ENCODE data around the gene TRIM27.
"Not testable (repeated sequence)": the region's sequence is repeated elsewhere in the genome, so short reads cannot be mapped to it uniquely, and the experiment has no call there.

Gene TRIM27

GRCh38 chr6:28880894-28881780 lies 42.6 kb downstream of the TRIM27 start:
- no peaks in the 10 kb centered on the region for H3K36me3 ChIP-seq (ENCODE audit: control insufficient read depth in 5 of 5, insufficient read depth in 5 of 5, low read length in 5 of 5)
- peaks cover 0 to 15% (median 9%) of the 10 kb centered on the region in 5 donors for H3K4me1 ChIP-seq (ENCODE audit: control insufficient read depth in 5 of 5, insufficient read depth in 5 of 5, low read length in 5 of 5)
- H3K9ac ChIP-seq (ENCODE audit: low read length in 5 of 5), result no peak overlapping the region
- H3K9me3 ChIP-seq (ENCODE audit: control insufficient read depth in 5 of 5, low read length in 5 of 5), result peaks cover 0 to 4% (median 0%) of the 10 kb centered on the region in 5 donors
- peak overlapping the region; percentile 57 to 90 (median 73) for H3K4me3 ChIP-seq (ENCODE audit: low read depth in 1 of 5, low read length in 5 of 5)
- no peak overlapping the region for H3K27ac ChIP-seq (ENCODE audit: low read depth, low read length)
- H3K27me3 ChIP-seq (ENCODE audit: control insufficient read depth in 5 of 5, insufficient read depth in 4 of 5, low read length in 5 of 5), result peaks cover 0 to 11% (median 4%) of the 10 kb centered on the region in 5 donors

GRCh38 chr6:28880519-28880893 lies 43.3 kb downstream of the TRIM27 start:
- H3K9me3 ChIP-seq (ENCODE audit: control insufficient read depth in 5 of 5, low read length in 5 of 5), result peaks cover 0 to 4% (median 0%) of the 10 kb centered on the region in 5 donors
- H3K4me3 ChIP-seq (ENCODE audit: low read depth in 1 of 5, low read length in 5 of 5), result peak overlapping the region; percentile 57 to 90 (median 73)

GRCh38 chr6:28876710-28877109 lies 47.1 kb downstream of the TRIM27 start:
- Histone ChIP-seq H3K4me3 (ENCODE audit: low read depth in 1 of 5, low read length in 5 of 5) (no peak overlapping the region), H3K9me3 (ENCODE audit: control insufficient read depth in 5 of 5, low read length in 5 of 5) (no peaks in the 10 kb centered on the region), H3K4me1 (ENCODE audit: control insufficient read depth in 5 of 5, insufficient read depth in 5 of 5, low read length in 5 of 5) (peaks cover 0 to 13% (median 9%) of the 10 kb centered on the region in 5 donors), H3K27me3 (ENCODE audit: control insufficient read depth in 5 of 5, insufficient read depth in 4 of 5, low read length in 5 of 5) (peaks cover 0 to 10% (median 6%) of the 10 kb centered on the region in 5 donors), H3K9ac (ENCODE audit: low read length in 5 of 5) (no peak overlapping the region), H3K27ac (ENCODE audit: low read depth, low read length) (no peak overlapping the region), H3K36me3 (ENCODE audit: control insufficient read depth in 5 of 5, insufficient read depth in 5 of 5, low read length in 5 of 5) (no peaks in the 10 kb centered on the region)

More at GRCh38 chr6:28880519-28880893, 43.3 kb downstream of the TRIM27 start:
- Histone ChIP-seq H3K27ac (ENCODE audit: low read depth, low read length) (no peak overlapping the region), H3K36me3 (ENCODE audit: control insufficient read depth in 5 of 5, insufficient read depth in 5 of 5, low read length in 5 of 5) (no peaks in the 10 kb centered on the region), H3K27me3 (ENCODE audit: control insufficient read depth in 5 of 5, insufficient read depth in 4 of 5, low read length in 5 of 5) (peaks cover 0 to 11% (median 6%) of the 10 kb centered on the region in 5 donors), H3K4me1 (ENCODE audit: control insufficient read depth in 5 of 5, insufficient read depth in 5 of 5, low read length in 5 of 5) (peaks cover 0 to 15% (median 9%) of the 10 kb centered on the region in 5 donors), H3K9ac (ENCODE audit: low read length in 5 of 5) (no peak overlapping the region)

GRCh38 chr6:28875191-28875747 lies 48.5 kb downstream of the TRIM27 start:
- Histone ChIP-seq H3K27me3 (ENCODE audit: control insufficient read depth in 5 of 5, insufficient read depth in 4 of 5, low read length in 5 of 5) (peaks cover 0 to 10% (median 6%) of the 10 kb centered on the region in 5 donors), H3K27ac (ENCODE audit: low read depth, low read length) (no peak overlapping the region), H3K9ac (ENCODE audit: low read length in 5 of 5) (no peak overlapping the region), H3K4me3 (ENCODE audit: low read depth in 1 of 5, low read length in 5 of 5) (no peak overlapping the region), H3K9me3 (ENCODE audit: control insufficient read depth in 5 of 5, low read length in 5 of 5) (no peaks in the 10 kb centered on the region), H3K36me3 (ENCODE audit: control insufficient read depth in 5 of 5, insufficient read depth in 5 of 5, low read length in 5 of 5) (no peaks in the 10 kb centered on the region), H3K4me1 (ENCODE audit: control insufficient read depth in 5 of 5, insufficient read depth in 5 of 5, low read length in 5 of 5) (no peaks in the 10 kb centered on the region)

- H3K27ac ChIP-seq (ENCODE audit: low read depth, low read length); H3K36me3 ChIP-seq (ENCODE audit: control insufficient read depth in 5 of 5, insufficient read depth in 5 of 5, low read length in 5 of 5); H3K4me1 ChIP-seq (ENCODE audit: control insufficient read depth in 5 of 5, insufficient read depth in 5 of 5, low read length in 5 of 5); H3K9ac ChIP-seq (ENCODE audit: low read length in 5 of 5); H3K4me3 ChIP-seq (ENCODE audit: low read depth in 1 of 5, low read length in 5 of 5); H3K9me3 ChIP-seq (ENCODE audit: control insufficient read depth in 5 of 5, low read length in 5 of 5): not testable (repeated sequence)
- peaks cover 0 to 10% (median 6%) of the 10 kb centered on the region in 5 donors for H3K27me3 ChIP-seq (ENCODE audit: control insufficient read depth in 5 of 5, insufficient read depth in 4 of 5, low read length in 5 of 5)
Observed at GRCh38 chr6:28872157-28872817, 51.5 kb downstream of the TRIM27 start.

- Histone ChIP-seq H3K27me3 (ENCODE audit: control insufficient read depth in 5 of 5, insufficient read depth in 4 of 5, low read length in 5 of 5) (peaks cover 0 to 10% (median 5%) of the 10 kb centered on the region in 5 donors), H3K36me3 (ENCODE audit: control insufficient read depth in 5 of 5, insufficient read depth in 5 of 5, low read length in 5 of 5) (no peaks in the 10 kb centered on the region), H3K27ac (ENCODE audit: low read depth, low read length) (no peak overlapping the region), H3K4me1 (ENCODE audit: control insufficient read depth in 5 of 5, insufficient read depth in 5 of 5, low read length in 5 of 5) (peaks cover 3 to 7% (median 6%) of the 10 kb centered on the region in 5 donors), H3K9ac (ENCODE audit: low read length in 5 of 5) (no peak overlapping the region), H3K9me3 (ENCODE audit: control insufficient read depth in 5 of 5, low read length in 5 of 5) (no peaks in the 10 kb centered on the region), H3K4me3 (ENCODE audit: low read depth in 1 of 5, low read length in 5 of 5) (no peak overlapping the region)
Observed at GRCh38 chr6:28871335-28872156, 52.2 kb downstream of the TRIM27 start.

GRCh38 chr6:28868873-28869272 lies 54.9 kb downstream of the TRIM27 start:
- no peaks in the 10 kb centered on the region for H3K36me3 ChIP-seq (ENCODE audit: control insufficient read depth in 5 of 5, insufficient read depth in 5 of 5, low read length in 5 of 5)
- H3K4me3 ChIP-seq (ENCODE audit: low read depth in 1 of 5, low read length in 5 of 5), result no peak overlapping the region
- no peak overlapping the region for H3K27ac ChIP-seq (ENCODE audit: low read depth, low read length)
- H3K9ac ChIP-seq (ENCODE audit: low read length in 5 of 5), result no peak overlapping the region
- H3K9me3 ChIP-seq (ENCODE audit: control insufficient read depth in 5 of 5, low read length in 5 of 5), result peaks cover 0 to 5% (median 0%) of the 10 kb centered on the region in 5 donors
- H3K27me3 ChIP-seq (ENCODE audit: control insufficient read depth in 5 of 5, insufficient read depth in 4 of 5, low read length in 5 of 5), result no peaks in the 10 kb centered on the region
- peaks cover 3 to 20% (median 14%) of the 10 kb centered on the region in 5 donors for H3K4me1 ChIP-seq (ENCODE audit: control insufficient read depth in 5 of 5, insufficient read depth in 5 of 5, low read length in 5 of 5)

GRCh38 chr6:28867086-28867409 lies 56.7 kb downstream of the TRIM27 start:
- no peak overlapping the region for H3K27ac ChIP-seq (ENCODE audit: low read depth, low read length)
- peak overlapping the region in 1 of 5 donors; percentile 9 for H3K9ac ChIP-seq (ENCODE audit: low read length in 5 of 5)

GRCh38 chr6:28866205-28867085 lies 57.3 kb downstream of the TRIM27 start:
- peak overlapping the region in 1 of 5 donors; percentile 9 for H3K9ac ChIP-seq (ENCODE audit: low read length in 5 of 5)
- peak overlapping the region; percentile 46 for H3K27ac ChIP-seq (ENCODE audit: low read depth, low read length)
- H3K4me3 ChIP-seq (ENCODE audit: low read depth in 1 of 5, low read length in 5 of 5), result peak overlapping the region; percentile 55 to 81 (median 78)
- H3K9me3 ChIP-seq (ENCODE audit: control insufficient read depth in 5 of 5, low read length in 5 of 5); H3K36me3 ChIP-seq (ENCODE audit: control insufficient read depth in 5 of 5, insufficient read depth in 5 of 5, low read length in 5 of 5); H3K27me3 ChIP-seq (ENCODE audit: control insufficient read depth in 5 of 5, insufficient read depth in 4 of 5, low read length in 5 of 5): not testable (repeated sequence)
- H3K4me1 ChIP-seq (ENCODE audit: control insufficient read depth in 5 of 5, insufficient read depth in 5 of 5, low read length in 5 of 5), result peaks cover 3 to 22% (median 21%) of the 10 kb centered on the region in 5 donors

More at GRCh38 chr6:28867086-28867409, 56.7 kb downstream of the TRIM27 start:
- Histone ChIP-seq H3K27me3 (ENCODE audit: control insufficient read depth in 5 of 5, insufficient read depth in 4 of 5, low read length in 5 of 5) (no peaks in the 10 kb centered on the region), H3K4me3 (ENCODE audit: low read depth in 1 of 5, low read length in 5 of 5) (peak overlapping the region; percentile 55 to 81 (median 78)), H3K36me3 (ENCODE audit: control insufficient read depth in 5 of 5, insufficient read depth in 5 of 5, low read length in 5 of 5) (no peaks in the 10 kb centered on the region), H3K9me3 (ENCODE audit: control insufficient read depth in 5 of 5, low read length in 5 of 5) (peaks cover 0 to 5% (median 0%) of the 10 kb centered on the region in 5 donors), H3K4me1 (ENCODE audit: control insufficient read depth in 5 of 5, insufficient read depth in 5 of 5, low read length in 5 of 5) (peaks cover 3 to 22% (median 21%) of the 10 kb centered on the region in 5 donors)

Data from subcutaneous abdominal adipose tissue (tissue), 5 donors.